ENCODE results near the gene GNPDA1. TPM values are rescaled to one million over a fixed set of nuclear protein-coding genes. Genes with fewer than 3 reads are reported as not detected.

The GNPDA1 gene
- total RNA-seq, 1 experiment from 2014 or later = 36.1 TPM

GRCh38 chr5:142015781-142016533 lies 3.1 kb upstream of the GNPDA1 start:
- no peak for TF ChIP-seq CTCF (IDR thresholded peaks at IDR 0.05; ENCODE audit: unreplicated experiment)
- intact Hi-C loops (cut with micrococcal nuclease) = loop anchor here (1.0 to 5.0 kb wide), 6 partner anchors 24 to 531 kb away; partner anchors contain the start of gene RNF14
- Mint-ChIP-seq H3K9me3 (ENCODE audit: unreplicated experiment) (peaks cover 6% of the 10 kb centered on the region), H3K27me3 (ENCODE audit: insufficient read depth, unreplicated experiment) (no peaks in the 10 kb centered on the region), H3K4me1 (ENCODE audit: insufficient read depth, unreplicated experiment) (peaks cover 35% of the 10 kb centered on the region), H3K4me3 (ENCODE audit: unreplicated experiment) (no peak overlapping the region), H3K36me3 (ENCODE audit: insufficient read depth, unreplicated experiment) (peaks cover 7% of the 10 kb centered on the region), H3K27ac (ENCODE audit: low read depth, unreplicated experiment) (peak overlapping the region; percentile 63)
- DNase-seq (ENCODE audit: unreplicated experiment) = peak; percentile 61
- ChIA-PET CTCF (interaction anchor here (0.5 to 18.8 kb wide), 19 partner anchors 9 to 633 kb away, joined by 3 to 186 read pairs (median 5); partner anchors contain the start of gene RNF14), POLR2A (interaction anchor here (0.5 to 7.2 kb wide), 15 partner anchors 8 to 129 kb away, joined by 3 to 98 read pairs (median 5); partner anchors contain the start of genes NDFIP1 and RNF14)
- BruUV-seq (replicated peaks) = no TSS peak

- peak overlapping the region; percentile 63 for H3K27ac Mint-ChIP-seq (ENCODE audit: low read depth, unreplicated experiment)
Observed at GRCh38 chr5:142014911-142015584, 2.2 kb upstream of the GNPDA1 start.

DNA sequence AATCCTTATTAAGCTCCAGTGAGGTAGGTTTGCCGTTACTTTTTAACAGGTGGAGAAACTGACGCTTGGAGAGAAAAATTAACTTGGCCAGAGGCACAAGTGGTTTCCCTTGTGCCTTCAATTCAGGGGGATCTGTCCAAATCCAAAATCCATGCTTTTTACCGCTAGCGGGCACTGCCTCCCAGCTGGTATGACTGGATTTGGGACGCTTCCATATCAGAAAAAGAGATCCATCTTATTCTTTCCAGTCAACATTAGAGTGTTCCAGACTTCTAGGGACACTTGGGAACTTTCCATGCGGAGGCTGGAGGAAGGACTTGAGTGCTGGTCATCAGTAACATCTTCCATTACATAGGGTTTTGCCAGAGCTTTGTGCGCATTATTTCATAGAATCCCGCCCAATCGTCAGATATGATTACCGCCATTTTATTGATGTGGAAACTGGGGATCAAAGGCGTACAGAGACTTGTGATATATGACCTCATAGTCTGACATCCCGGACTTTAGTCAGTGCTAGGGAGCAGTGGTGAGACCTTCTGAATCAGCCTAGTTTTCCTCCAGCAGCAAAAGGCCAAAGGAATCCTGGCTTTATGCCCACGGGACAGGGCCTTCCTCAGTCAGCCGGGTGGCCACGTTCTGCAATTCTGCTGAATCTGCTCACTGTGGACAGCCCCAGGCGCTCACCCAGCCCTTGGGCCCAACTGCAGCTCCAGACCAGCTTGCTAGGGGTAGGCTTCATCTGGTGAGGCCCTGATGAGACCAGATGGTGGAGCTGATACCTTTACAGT lies 1.1 kb upstream of the GNPDA1 start:
- ChIA-PET POLR2A (interaction anchor here (0.6 to 7.2 kb wide), 21 partner anchors 10 to 399 kb away, joined by 3 to 98 read pairs (median 4); partner anchors contain the start of genes NDFIP1 and RNF14), CTCF (interaction anchor here (0.6 to 18.8 kb wide), 38 partner anchors 10 to 686 kb away, joined by 3 to 186 read pairs (median 4); partner anchors contain the start of genes NDFIP1 and RNF14)
- DNase-seq (ENCODE audit: unreplicated experiment) = peak; percentile 66
- no TSS peak for BruUV-seq (replicated peaks)
- H3K4me3 Mint-ChIP-seq (ENCODE audit: unreplicated experiment) = peak overlapping the region; percentile 82
- TF ChIP-seq CTCF (IDR thresholded peaks at IDR 0.05; ENCODE audit: unreplicated experiment) = no peak
- H3K27ac Mint-ChIP-seq (ENCODE audit: low read depth, unreplicated experiment) = peak overlapping the region; percentile 82
- peaks cover 18% of the 10 kb centered on the region for H3K36me3 Mint-ChIP-seq (ENCODE audit: insufficient read depth, unreplicated experiment)
- H3K27me3 Mint-ChIP-seq (ENCODE audit: insufficient read depth, unreplicated experiment) = no peaks in the 10 kb centered on the region
- H3K9me3 Mint-ChIP-seq (ENCODE audit: unreplicated experiment) = no peaks in the 10 kb centered on the region
- intact Hi-C loops (cut with micrococcal nuclease) = no loop called here
- peaks cover 35% of the 10 kb centered on the region for H3K4me1 Mint-ChIP-seq (ENCODE audit: insufficient read depth, unreplicated experiment)

More at GRCh38 chr5:142014911-142015584, 2.2 kb upstream of the GNPDA1 start:
- POLR2A ChIA-PET = interaction anchor here (0.5 to 7.2 kb wide), 15 partner anchors 9 to 311 kb away, joined by 3 to 98 read pairs (median 4); partner anchors contain the start of genes NDFIP1 and RNF14
- Mint-ChIP-seq H3K27me3 (ENCODE audit: insufficient read depth, unreplicated experiment) (no peaks in the 10 kb centered on the region), H3K9me3 (ENCODE audit: unreplicated experiment) (peaks cover under 1% of the 10 kb centered on the region), H3K36me3 (ENCODE audit: insufficient read depth, unreplicated experiment) (peaks cover 7% of the 10 kb centered on the region), H3K4me1 (ENCODE audit: insufficient read depth, unreplicated experiment) (peaks cover 35% of the 10 kb centered on the region), H3K4me3 (ENCODE audit: unreplicated experiment) (peak overlapping the region; percentile 82)
- peak; percentile 91 for DNase-seq (ENCODE audit: unreplicated experiment)
- BruUV-seq (replicated peaks) = no TSS peak
- CTCF ChIA-PET = interaction anchor here (0.5 to 18.8 kb wide), 43 partner anchors 10 to 1065 kb away, joined by 3 to 186 read pairs (median 3); partner anchors contain the start of genes NDFIP1 and RNF14
- peak; percentile 47 for TF ChIP-seq CTCF (IDR thresholded peaks at IDR 0.05; ENCODE audit: unreplicated experiment)
- intact Hi-C loops (cut with micrococcal nuclease) = loop anchor here (1.0 to 5.0 kb wide), 6 partner anchors 23 to 532 kb away; partner anchors contain the start of gene RNF14

Measured in MCF 10A (cell line).